Posterior cingulate gyrus (tissue), 11 donors: ENCODE data around the gene SAMMSON.

Experiments used
- DNase-seq, 10 donors: peaks; one replicate each; pipeline versions ENCODE4 v3.0.0 to v3.0.0-alpha.2; 2020 to 2021; ENCODE audit warnings: mixed read lengths in 3 of 10
- intact Hi-C: fragments of 100-400 bp; cut with DNase I; formaldehyde crosslinking; loops from one replicate; pipeline ENCODE4 v1.15.1; 2023

SAMMSON gene

GRCh38 chr3:70076396-70076795 is 76.9 kb downstream of the SAMMSON start:
- DNase-seq: no peak
- intact Hi-C loops: no loop called here

GRCh38 chr3:70078778-70079177 is 79.2 kb downstream of the SAMMSON start:
- no peak for DNase-seq
- intact Hi-C loops: no loop called here

GRCh38 chr3:70085613-70086012 is 86.1 kb downstream of the SAMMSON start:
- DNase-seq: no peak
- intact Hi-C loops: no loop called here

- no peak for DNase-seq
- intact Hi-C loops: no loop called here
These were observed 86.8 kb downstream of the SAMMSON start for GRCh38 chr3:70086336-70086735.

- intact Hi-C loops: loop anchor here (1.0 kb wide), 1 partner anchor 268 kb away; no protein-coding TSS in a partner anchor
- no peak for DNase-seq
These were observed 90.9 kb downstream of the SAMMSON start for GRCh38 chr3:70090322-70090913.

- no peak for DNase-seq
- intact Hi-C loops: no loop called here
These were observed 94.7 kb downstream of the SAMMSON start for GRCh38 chr3:70094197-70094596.

- no peak for DNase-seq
- intact Hi-C loops: no loop called here
These were observed 95.7 kb downstream of the SAMMSON start for GRCh38 chr3:70095260-70095659.

GRCh38 chr3:70096376-70097066 is 97.0 kb downstream of the SAMMSON start:
- DNase-seq: no peak
- intact Hi-C loops: no loop called here

- intact Hi-C loops: no loop called here
- no peak for DNase-seq
These were observed 97.6 kb downstream of the SAMMSON start for GRCh38 chr3:70097084-70097483.

GRCh38 chr3:70108072-70108471 is 108.5 kb downstream of the SAMMSON start:
- intact Hi-C loops: no loop called here
- DNase-seq: no peak

- intact Hi-C loops: no loop called here
- DNase-seq: peak in 1 of 10 donors; percentile 14
These were observed 109.0 kb downstream of the SAMMSON start for GRCh38 chr3:70108546-70108945.

GRCh38 chr3:70110066-70110465 is 110.5 kb downstream of the SAMMSON start:
- DNase-seq: peak in 1 of 10 donors; percentile 34
- intact Hi-C loops: no loop called here

GRCh38 chr3:70111411-70111810 is 111.9 kb downstream of the SAMMSON start:
- DNase-seq: no peak
- intact Hi-C loops: no loop called here

- DNase-seq: no peak
- intact Hi-C loops: no loop called here
These were observed 113.2 kb downstream of the SAMMSON start for GRCh38 chr3:70112751-70113150.

- intact Hi-C loops: no loop called here
- DNase-seq: no peak
These were observed 114.9 kb downstream of the SAMMSON start for GRCh38 chr3:70114431-70114830.

GRCh38 chr3:70119879-70120278 is 120.3 kb downstream of the SAMMSON start:
- no peak for DNase-seq
- intact Hi-C loops: no loop called here
